GM23338 (cell line): Measurements from ENCODE around the gene RBKS. TPM values are rescaled to one million over a fixed set of nuclear protein-coding genes. Genes with fewer than 3 reads are reported as not detected.

ENCODE experiments used
- ATAC-seq: fragments of 200-7000 bp; cut with Tn5 transposase; 3 replicates; pipeline ENCODE4 v1.9.1; 2020
- DNase-seq: peaks from one replicate; pipeline ENCODE4 v3.0.0-alpha.2; 2015; ENCODE audit warnings: low spot score
- H2AFZ ChIP-seq: fragments of 200-600 bp; sonication (generic); 2 replicates; pipeline ENCODE4 v1.8.0; 2016; ENCODE audit warnings: antibody characterized with exemption, mild to moderate bottlenecking, moderate library complexity
- H3F3A ChIP-seq: fragments of 200-600 bp; sonication (generic); replicated peaks from 2 replicates; pipeline ENCODE4 v1.8.0; 2017; ENCODE audit warnings: antibody characterized with exemption, mixed run types, low read depth
- H3K27ac ChIP-seq: fragments of 200-600 bp; sonication (generic); 2 replicates; pipeline ENCODE4 v1.6.1; 2016; ENCODE audit warnings: low read depth
- H3K27me3 ChIP-seq: fragments of 200-600 bp; sonication (generic); 2 replicates; pipeline ENCODE4 v1.8.0; 2016; ENCODE audit warnings: mild to moderate bottlenecking, mixed run types, moderate library complexity; ENCODE audit not compliant: insufficient read depth
- H3K36me3 ChIP-seq: fragments of 200-600 bp; sonication (generic); 2 replicates; pipeline ENCODE4 v1.8.0; 2016; ENCODE audit warnings: mild to moderate bottlenecking; ENCODE audit not compliant: insufficient read depth
- H3K4me1 ChIP-seq: fragments of 200-600 bp; sonication (generic); 2 replicates; pipeline ENCODE4 v1.8.0; 2016; ENCODE audit warnings: mild to moderate bottlenecking, moderate library complexity; ENCODE audit not compliant: insufficient read depth
- H3K4me2 ChIP-seq: fragments of 200-600 bp; sonication (generic); 2 replicates; pipeline ENCODE4 v1.7.1; 2017; ENCODE audit warnings: mixed run types
- H3K4me3 ChIP-seq: fragments of 200-600 bp; sonication (generic); 2 replicates; pipeline ENCODE4 v1.6.1; 2016; ENCODE audit warnings: mixed run types
- H3K79me2 ChIP-seq: fragments of 200-600 bp; sonication (generic); replicated peaks from 2 replicates; pipeline ENCODE4 v1.8.0; 2017; ENCODE audit warnings: mild to moderate bottlenecking; ENCODE audit not compliant: insufficient read depth
- H3K9me2 ChIP-seq: fragments of 200-600 bp; sonication (generic); 2 replicates; pipeline ENCODE4 v1.8.0; 2017; ENCODE audit not compliant: insufficient read depth
- H4K20me1 ChIP-seq: fragments of 200-600 bp; sonication (generic); replicated peaks from 2 replicates; pipeline ENCODE4 v1.8.0; 2017; ENCODE audit warnings: mild to moderate bottlenecking; ENCODE audit not compliant: insufficient read depth
- H3K27ac Mint-ChIP-seq: 2 replicates; pipeline ENCODE4 v1.8.0; 2020; ENCODE audit warnings: inconsistent platforms, mild to moderate bottlenecking, moderate library complexity, mixed read lengths
- H3K27me3 Mint-ChIP-seq: 3 replicates; pipeline ENCODE4 v1.8.0; 2022; ENCODE audit warnings: low read depth, mild to moderate bottlenecking, moderate library complexity, mixed read lengths, inconsistent platforms; ENCODE audit not compliant: insufficient read depth, poor library complexity
- H3K36me3 Mint-ChIP-seq: 3 replicates; pipeline ENCODE4 v1.8.0; 2021; ENCODE audit warnings: low read depth, mild to moderate bottlenecking, inconsistent platforms, moderate library complexity, mixed read lengths
- H3K4me1 Mint-ChIP-seq: 3 replicates; pipeline ENCODE4 v1.8.0; 2020; ENCODE audit warnings: mild to moderate bottlenecking, inconsistent platforms, mixed read lengths
- H3K4me3 Mint-ChIP-seq: 3 replicates; pipeline ENCODE4 v1.8.0; 2021; ENCODE audit warnings: moderate library complexity, mild to moderate bottlenecking, inconsistent platforms, mixed read lengths
- H3K9me3 Mint-ChIP-seq: 3 replicates; pipeline ENCODE4 v1.8.0; 2020; ENCODE audit warnings: moderate library complexity, mild to moderate bottlenecking, inconsistent platforms, mixed read lengths
- CREB1 ChIP-seq: fragments of 250-450 bp; sonication (Bioruptor Pico); IDR thresholded peaks from 2 replicates; pipeline ENCODE4 v1.5.0; 2020; ENCODE audit warnings: low read depth, mild to moderate bottlenecking, moderate library complexity
- ETS1 ChIP-seq: IDR thresholded peaks from 2 replicates; pipeline ENCODE4 v1.6.1; 2016; ENCODE audit warnings: antibody characterized with exemption
- EZH2 ChIP-seq: fragments of 200-600 bp; sonication (generic); IDR thresholded peaks from one replicate; pipeline ENCODE4 v1.8.0; 2017; ENCODE audit warnings: antibody characterized with exemption, mild to moderate bottlenecking, low read depth; ENCODE audit not compliant: unreplicated experiment
- EZH2phosphoT487 ChIP-seq: fragments of 200-600 bp; sonication (generic); IDR thresholded peaks from one replicate; pipeline ENCODE4 v1.8.1; 2018; ENCODE audit warnings: antibody characterized with exemption; ENCODE audit not compliant: unreplicated experiment
- JUNB ChIP-seq: IDR thresholded peaks from one replicate; pipeline ENCODE4 v1.6.1; 2016; ENCODE audit warnings: antibody characterized with exemption; ENCODE audit not compliant: unreplicated experiment
- NANOG ChIP-seq: IDR thresholded peaks from 2 replicates; pipeline ENCODE4 v1.6.1; 2016; ENCODE audit warnings: antibody characterized with exemption, borderline replicate concordance
- POLR2AphosphoS5 ChIP-seq: IDR thresholded peaks from 2 replicates; pipeline ENCODE4 v1.6.1; 2016; ENCODE audit warnings: antibody characterized with exemption, low read depth
- STAT1 ChIP-seq: IDR thresholded peaks from one replicate; pipeline ENCODE4 v1.6.1; 2016; ENCODE audit warnings: antibody characterized with exemption; ENCODE audit not compliant: unreplicated experiment
- ZNF114 ChIP-seq: fragments of 250-450 bp; sonication (Bioruptor Pico); IDR thresholded peaks from 2 replicates; pipeline ENCODE4 v1.5.0; 2020; ENCODE audit warnings: mild to moderate bottlenecking, moderate library complexity
- ZNF331 ChIP-seq: fragments of 250-450 bp; sonication (Bioruptor Pico); IDR thresholded peaks from 2 replicates; pipeline ENCODE4 v1.5.0; 2020; ENCODE audit warnings: low read depth, mild to moderate bottlenecking, moderate library complexity
- ZNF462 ChIP-seq: fragments of 250-450 bp; sonication (Bioruptor Pico); IDR thresholded peaks from 2 replicates; pipeline ENCODE4 v1.5.0; 2020; ENCODE audit warnings: mild to moderate bottlenecking, moderate library complexity
- polyA plus RNA-seq: library from polyadenylated mRNA; unstranded; fragments of >200 nt; fragmentation: Nextera tagmentation; extraction: Ambion mirVana; gene quantifications from 2 replicates; pipeline ENCODE4 v1.2.1, GENCODE V29; 2016
- total RNA-seq: library from RNA; depleted of rRNA; stranded (reverse); fragments of >200 nt; shearing (Covaris generic); gene quantifications from 2 replicates; pipeline ENCODE4 v1.2.3, GENCODE V29; 2014

The RBKS gene
- total and polyA plus RNA-seq, 2 experiments from 2014 or later: 1.3 to 1.5 TPM

GRCh38 chr2:27776097-27776496 lies 114.1 kb downstream of the RBKS start:
- TF ChIP-seq ZNF331 (no peak), CREB1 (CRISPR knock-in tag) (no peak), JUNB (no peak), ETS1 (no peak), NANOG (no peak), ZNF114 (CRISPR knock-in tag) (no peak), EZH2 (no peak)
- Histone ChIP-seq H3K27ac (no peak overlapping the region), H3K9me2 (no peaks in the 10 kb centered on the region), H3K27me3 (no peaks in the 10 kb centered on the region), H3K4me1 (peaks cover 7% of the 10 kb centered on the region; the same call in 1 of the 2 replicates), H4K20me1 (peaks cover 42% of the 10 kb centered on the region), H3K4me3 (no peak overlapping the region), H3K4me2 (no peak overlapping the region), H3F3A (0 out of 2 replicates have a peak, but pooled peaks cover 8% of the 10 kb centered on the region), H2AFZ (no peak overlapping the region), H3K79me2 (peaks cover 83% of the 10 kb centered on the region), H3K36me3 (no peaks in the 10 kb centered on the region)
- DNase-seq (no peak), ATAC-seq (no peak)
- Mint-ChIP-seq H3K4me1 (peaks cover 10% of the 10 kb centered on the region; the same call in 2 of the 3 replicates), H3K27ac (no peak overlapping the region), H3K36me3 (peaks cover 14% of the 10 kb centered on the region; the same call in 2 of the 3 replicates), H3K9me3 (no peaks in the 10 kb centered on the region), H3K4me3 (no peak overlapping the region), H3K27me3 (peaks cover 10% of the 10 kb centered on the region)

- Histone ChIP-seq H3K79me2 (peaks cover 72% of the 10 kb centered on the region), H2AFZ (no peak overlapping the region), H3F3A (0 out of 2 replicates have a peak, but pooled peaks cover 3% of the 10 kb centered on the region), H3K4me1 (peaks cover 11% of the 10 kb centered on the region; the same call in 1 of the 2 replicates), H3K9me2 (no peaks in the 10 kb centered on the region), H4K20me1 (peaks cover 28% of the 10 kb centered on the region), H3K4me3 (no peak overlapping the region), H3K4me2 (no peak overlapping the region), H3K27me3 (no peaks in the 10 kb centered on the region), H3K36me3 (no peaks in the 10 kb centered on the region), H3K27ac (no peak overlapping the region)
- Mint-ChIP-seq H3K4me3 (no peak overlapping the region), H3K4me1 (peaks cover 13% of the 10 kb centered on the region; the same call in 2 of the 3 replicates), H3K27me3 (peaks cover 11% of the 10 kb centered on the region), H3K36me3 (peaks cover 6% of the 10 kb centered on the region; the same call in 2 of the 3 replicates), H3K9me3 (no peaks in the 10 kb centered on the region), H3K27ac (no peak overlapping the region)
- ATAC-seq (no peak), DNase-seq (no peak)
- TF ChIP-seq ZNF114 (CRISPR knock-in tag): no peak
- TF ChIP-seq ETS1: no peak
- no peak for TF ChIP-seq JUNB
- no peak for TF ChIP-seq NANOG
- TF ChIP-seq EZH2phosphoT487: no peak
- no peak for TF ChIP-seq EZH2
- no peak for TF ChIP-seq ZNF462 (CRISPR knock-in tag)
- TF ChIP-seq POLR2AphosphoS5: no peak
- no peak for TF ChIP-seq STAT1
These were observed 116.2 kb downstream of the RBKS start for GRCh38 chr2:27773959-27774358.
